Measurements from ENCODE around the gene ABCA1. TPM values are rescaled to one million over a fixed set of nuclear protein-coding genes. Genes with fewer than 3 reads are reported as not detected.
A peak's percentile ranks its signal among the peaks of the same experiment; 100 is the strongest.

Gene ABCA1
- polyA plus RNA-seq, 1 donor (not counting 4 experiments of a cell fraction or from before 2014, with no cell fraction given) = 23.0 TPM

GRCh38 chr9:104921067-104921741 is 6.8 kb downstream of the ABCA1 start:
- Histone ChIP-seq H3K9ac (ENCODE audit: control insufficient read depth, extremely low read depth, insufficient read depth, low read length) (no peak overlapping the region), H3K27ac (ENCODE audit: control insufficient read depth, insufficient read depth, low read length) (no peak overlapping the region)
- TF ChIP-seq CTCF (optimal IDR thresholded peaks at IDR 0.05 in 1 of 3, IDR thresholded peaks at IDR 0.05 in 1 of 3, conservative IDR thresholded peaks at IDR 0.05 in 1 of 3; ENCODE audit: extremely low read depth in 1 of 3, insufficient read depth in 2 of 3, low read length in 3 of 3) (no peak), EZH2 (IDR thresholded peaks at IDR 0.05; ENCODE audit: low read length) (no peak)

DNA sequence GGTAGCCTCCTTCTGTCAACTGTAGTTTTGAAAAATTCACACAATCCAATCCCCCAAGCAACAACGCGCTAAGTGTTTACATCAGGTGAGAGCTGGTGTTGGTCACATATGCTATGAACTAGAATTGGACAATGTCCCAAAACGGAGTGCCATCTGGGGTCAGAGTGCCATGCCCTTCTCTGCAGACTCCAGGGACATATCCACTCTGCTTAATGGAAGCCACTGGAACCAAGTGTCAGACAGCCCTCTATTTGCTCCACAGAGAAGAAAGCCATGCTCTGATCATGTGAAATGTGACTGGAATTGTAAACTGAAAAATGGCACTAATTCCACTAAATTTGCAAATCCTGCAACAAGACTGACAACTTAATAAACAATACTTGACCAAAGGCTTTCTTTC is 12.2 kb downstream of the ABCA1 start:
- DNase-seq (ENCODE audit: low read depth, low spot score) (no peak), FAIRE-seq (no peak)
- H3K9me1 ChIP-seq (ENCODE audit: control insufficient read depth, extremely low read depth, insufficient read depth, low read length) = no peaks in the 10 kb centered on the region
- no peak overlapping the region for H3K27ac ChIP-seq (ENCODE audit: control insufficient read depth, insufficient read depth, low read length)
- no peaks in the 10 kb centered on the region for H4K20me1 ChIP-seq (ENCODE audit: control insufficient read depth, extremely low read depth, insufficient read depth, low read length)
- H2AFZ ChIP-seq (ENCODE audit: control insufficient read depth, low read length) = no peak overlapping the region
- H3K27me3 ChIP-seq (ENCODE audit: control insufficient read depth, extremely low read depth, insufficient read depth, low read length) = no peaks in the 10 kb centered on the region
- no peaks in the 10 kb centered on the region for H3K9me3 ChIP-seq (ENCODE audit: control insufficient read depth, low read depth, low read length)
- H3K4me2 ChIP-seq (ENCODE audit: control insufficient read depth, extremely low read depth, insufficient read depth, low read depth, low read length) = no peak overlapping the region
- peaks cover 82% of the 10 kb centered on the region for H3K79me2 ChIP-seq (ENCODE audit: control insufficient read depth, insufficient read depth, low read length)
- no peak for TF ChIP-seq EZH2 (IDR thresholded peaks at IDR 0.05; ENCODE audit: low read length)
- no peak for TF ChIP-seq CTCF (optimal IDR thresholded peaks at IDR 0.05 in 1 of 3, IDR thresholded peaks at IDR 0.05 in 1 of 3, conservative IDR thresholded peaks at IDR 0.05 in 1 of 3; ENCODE audit: extremely low read depth in 1 of 3, insufficient read depth in 2 of 3, low read length in 3 of 3)
- no peak overlapping the region for H3K4me3 ChIP-seq (ENCODE audit: control insufficient read depth in 2 of 3, extremely low read depth in 1 of 3, insufficient read depth in 2 of 3, low read depth in 1 of 3, low read length in 3 of 3)
- dilution Hi-C loops (cut with MboI; ENCODE audit: extremely low pct_ligation_motif_present, low sequenced_read_pairs) = no loop called here
- H3K9ac ChIP-seq (ENCODE audit: control insufficient read depth, extremely low read depth, insufficient read depth, low read length) = no peak overlapping the region
- H3K36me3 ChIP-seq (ENCODE audit: control insufficient read depth in 2 of 2, extremely low read depth in 1 of 2, insufficient read depth in 2 of 2, low read length in 2 of 2) = peaks cover 0 to 2% of the 10 kb centered on the region in 2 experiments
- peaks cover 9% of the 10 kb centered on the region for H3K4me1 ChIP-seq (ENCODE audit: control insufficient read depth, extremely low read depth, insufficient read depth, low read length)

More at GRCh38 chr9:104921067-104921741, 6.8 kb downstream of the ABCA1 start:
- Histone ChIP-seq H3K9me3 (ENCODE audit: control insufficient read depth, low read depth, low read length) (no peaks in the 10 kb centered on the region), H2AFZ (ENCODE audit: control insufficient read depth, low read length) (no peak overlapping the region), H3K36me3 (ENCODE audit: control insufficient read depth in 2 of 2, extremely low read depth in 1 of 2, insufficient read depth in 2 of 2, low read length in 2 of 2) (peaks cover 0 to 4% of the 10 kb centered on the region in 2 experiments), H3K4me1 (ENCODE audit: control insufficient read depth, extremely low read depth, insufficient read depth, low read length) (peaks cover 32% of the 10 kb centered on the region), H3K4me3 (ENCODE audit: control insufficient read depth in 2 of 3, extremely low read depth in 1 of 3, insufficient read depth in 2 of 3, low read depth in 1 of 3, low read length in 3 of 3) (no peak overlapping the region), H4K20me1 (ENCODE audit: control insufficient read depth, extremely low read depth, insufficient read depth, low read length) (no peaks in the 10 kb centered on the region), H3K79me2 (ENCODE audit: control insufficient read depth, insufficient read depth, low read length) (peaks cover 91% of the 10 kb centered on the region), H3K9me1 (ENCODE audit: control insufficient read depth, extremely low read depth, insufficient read depth, low read length) (no peaks in the 10 kb centered on the region), H3K27me3 (ENCODE audit: control insufficient read depth, extremely low read depth, insufficient read depth, low read length) (no peaks in the 10 kb centered on the region), H3K4me2 (ENCODE audit: control insufficient read depth, extremely low read depth, insufficient read depth, low read depth, low read length) (peak overlapping the region; percentile 35)
- DNase-seq (ENCODE audit: low read depth, low spot score) = no peak
- dilution Hi-C loops (cut with MboI; ENCODE audit: extremely low pct_ligation_motif_present, low sequenced_read_pairs) = loop anchor here (5.0 kb wide), 1 partner anchor 59 kb away; no protein-coding TSS in a partner anchor
- no peak for FAIRE-seq

Measured in keratinocyte (primary cell).